Esophagus muscularis mucosa (tissue), 4 donors: ENCODE results near the gene TRIAP1.

Experiments
- CTCF ChIP-seq, 3 experiments: fragments of 200-600 bp in 2 of 3; fragments of 450-650 bp in 1 of 3; sonication (generic) in 2 of 3; IDR thresholded peaks; one replicate each; pipeline ENCODE4 v1.5.1; 2017 to 2019; ENCODE audit warnings: antibody characterized with exemption in 3 of 3, mild to moderate bottlenecking in 2 of 3, moderate library complexity in 1 of 3
- EP300 ChIP-seq: sonication (generic); formaldehyde crosslinking; IDR thresholded peaks from one replicate; pipeline ENCODE4 v1.6.1; 2017; ENCODE audit warnings: antibody characterized with exemption
- POLR2AphosphoS5 ChIP-seq, 2 donors: sonication (generic); formaldehyde crosslinking; IDR thresholded peaks; one replicate each; pipeline ENCODE4 v1.6.1; 2017; ENCODE audit warnings: antibody characterized with exemption in 2 of 2

- no peak for TF ChIP-seq POLR2AphosphoS5 (IDR thresholded peaks at IDR 0.05)
- no peak for TF ChIP-seq CTCF (IDR thresholded peaks at IDR 0.05)
- no peak for TF ChIP-seq EP300
These were observed 9.1 kb upstream of the TRIAP1 start for GRCh38 chr12:120455302-120455701.
